ENCODE results near the gene CELA1.

Gene CELA1

GRCh38 chr12:51326698-51327439 is 19.6 kb downstream of the CELA1 start:
- H3K4me3 ChIP-seq (replicated peaks; ENCODE audit: low read depth, low read length): no peak overlapping the region
- DNase-seq (ENCODE audit: extremely low read depth, low read depth): no peak
- TF ChIP-seq, protein P1, sequence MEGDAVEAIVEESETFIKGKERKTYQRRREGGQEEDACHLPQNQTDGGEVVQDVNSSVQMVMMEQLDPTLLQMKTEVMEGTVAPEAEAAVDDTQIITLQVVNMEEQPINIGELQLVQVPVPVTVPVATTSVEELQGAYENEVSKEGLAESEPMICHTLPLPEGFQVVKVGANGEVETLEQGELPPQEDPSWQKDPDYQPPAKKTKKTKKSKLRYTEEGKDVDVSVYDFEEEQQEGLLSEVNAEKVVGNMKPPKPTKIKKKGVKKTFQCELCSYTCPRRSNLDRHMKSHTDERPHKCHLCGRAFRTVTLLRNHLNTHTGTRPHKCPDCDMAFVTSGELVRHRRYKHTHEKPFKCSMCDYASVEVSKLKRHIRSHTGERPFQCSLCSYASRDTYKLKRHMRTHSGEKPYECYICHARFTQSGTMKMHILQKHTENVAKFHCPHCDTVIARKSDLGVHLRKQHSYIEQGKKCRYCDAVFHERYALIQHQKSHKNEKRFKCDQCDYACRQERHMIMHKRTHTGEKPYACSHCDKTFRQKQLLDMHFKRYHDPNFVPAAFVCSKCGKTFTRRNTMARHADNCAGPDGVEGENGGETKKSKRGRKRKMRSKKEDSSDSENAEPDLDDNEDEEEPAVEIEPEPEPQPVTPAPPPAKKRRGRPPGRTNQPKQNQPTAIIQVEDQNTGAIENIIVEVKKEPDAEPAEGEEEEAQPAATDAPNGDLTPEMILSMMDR (IDR thresholded peaks at IDR 0.05; ENCODE audit: low read depth, low read length, missing control alignments): no peak

DNA sequence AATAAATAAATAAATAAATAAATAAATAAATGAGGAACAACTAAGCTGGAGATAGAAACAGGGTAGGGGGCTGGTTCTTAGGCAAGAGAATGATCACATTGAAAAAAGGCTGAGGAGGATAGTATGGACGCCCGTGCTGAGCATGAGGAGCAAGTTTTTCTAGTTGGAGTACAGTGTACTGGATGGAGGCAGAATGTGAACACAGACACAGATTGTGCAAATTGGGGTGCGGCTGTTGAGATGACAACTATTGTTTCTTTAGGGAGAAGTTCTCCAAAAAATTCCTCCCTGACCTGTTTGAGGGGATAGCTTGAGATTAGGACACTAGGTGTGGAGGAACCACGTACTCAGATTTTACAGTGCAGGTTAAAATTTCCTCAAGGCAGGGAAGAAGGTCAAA is 21.5 kb downstream of the CELA1 start:
- no peak overlapping the region for H3K4me3 ChIP-seq (replicated peaks; ENCODE audit: low read depth, low read length)
- DNase-seq (ENCODE audit: extremely low read depth, low read depth): no peak
- TF ChIP-seq, protein P1 (IDR thresholded peaks at IDR 0.05; ENCODE audit: low read depth, low read length, missing control alignments): no peak

- no peak within 1 kb of the TSS for H3K4me3 ChIP-seq (replicated peaks; ENCODE audit: low read depth, low read length)
- TF ChIP-seq, protein P1 (IDR thresholded peaks at IDR 0.05; ENCODE audit: low read depth, low read length, missing control alignments): no peak
- DNase-seq (ENCODE audit: extremely low read depth, low read depth): no peak
Measured at GRCh38 chr12:51323966-51324895, 22.2 kb downstream of the CELA1 start, which contains the start of gene BIN2. TSS of gene BIN2 (minus strand) at chr12:51324174. CDS start at chr12:51324102, 72 bp downstream.

DNA sequence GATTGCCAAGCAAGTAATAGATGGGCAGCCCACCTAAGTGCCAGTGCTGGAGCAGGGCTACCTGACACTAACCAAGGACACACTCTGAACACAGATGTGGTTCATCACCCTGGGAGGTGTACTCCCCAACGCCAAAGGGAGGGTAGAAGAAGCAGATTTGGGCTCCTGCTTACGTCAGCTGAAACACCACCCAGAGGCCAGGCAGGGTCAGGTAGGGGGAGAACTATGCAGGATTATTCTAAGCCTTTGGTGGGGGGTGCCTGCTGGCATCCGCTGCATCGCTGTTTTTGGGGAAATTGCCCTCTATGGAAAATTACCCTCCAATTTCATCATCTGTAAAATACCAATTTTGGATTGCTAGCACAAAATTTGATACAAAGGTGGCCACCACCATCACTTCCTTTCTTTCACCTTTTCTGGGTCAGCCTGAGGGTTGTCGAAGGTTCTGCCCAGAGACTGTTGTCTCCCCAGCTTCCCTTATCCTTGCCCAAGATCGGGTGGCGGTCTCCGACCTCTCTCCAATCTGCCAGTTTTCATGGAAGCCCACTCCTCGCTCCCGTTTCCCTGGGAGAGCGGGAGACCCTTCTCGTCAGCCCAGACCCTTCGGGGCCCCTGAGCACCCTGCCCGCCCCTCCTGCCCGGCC is 23.0 kb downstream of the CELA1 start:
- no peak overlapping the region for H3K4me3 ChIP-seq (replicated peaks; ENCODE audit: low read depth, low read length)
- TF ChIP-seq, protein P1 (IDR thresholded peaks at IDR 0.05; ENCODE audit: low read depth, low read length, missing control alignments): no peak
- DNase-seq (ENCODE audit: extremely low read depth, low read depth): no peak

DNA sequence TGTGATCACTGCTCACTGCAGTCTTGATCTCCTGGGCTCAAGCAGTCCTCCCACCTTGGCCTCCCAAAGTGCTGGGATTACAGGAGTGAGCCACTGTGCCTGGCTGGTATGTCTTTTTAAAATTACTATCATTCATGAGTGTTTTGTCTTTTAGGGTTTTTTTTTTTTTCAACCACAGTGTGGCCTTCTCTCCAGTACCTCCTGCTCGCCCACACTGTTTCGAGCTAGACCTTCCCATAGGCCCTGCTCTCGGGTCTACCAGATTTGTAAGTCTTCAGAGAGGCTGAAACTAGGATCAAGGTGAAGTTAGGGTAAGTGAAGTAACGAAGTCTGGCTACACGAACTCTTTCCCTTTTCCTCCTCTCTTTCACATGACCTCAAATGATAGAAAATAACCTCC is 24.0 kb downstream of the CELA1 start:
- TF ChIP-seq, protein P1 (IDR thresholded peaks at IDR 0.05; ENCODE audit: low read depth, low read length, missing control alignments): no peak
- no peak for DNase-seq (ENCODE audit: extremely low read depth, low read depth)
- no peak overlapping the region for H3K4me3 ChIP-seq (replicated peaks; ENCODE audit: low read depth, low read length)

GRCh38 chr12:51321882-51322281 is 24.6 kb downstream of the CELA1 start:
- TF ChIP-seq, protein P1 (IDR thresholded peaks at IDR 0.05; ENCODE audit: low read depth, low read length, missing control alignments): no peak
- no peak for DNase-seq (ENCODE audit: extremely low read depth, low read depth)
- no peak overlapping the region for H3K4me3 ChIP-seq (replicated peaks; ENCODE audit: low read depth, low read length)

Measured in HFF-Myc (cell line).